ENCODE results near the gene TOE1. TPM values are rescaled to one million over a fixed set of nuclear protein-coding genes. Genes with fewer than 3 reads are reported as not detected.

Gene TOE1
- total and polyA plus RNA-seq, 9 of the 15 experiments (the other 6 are each of a cell fraction or from before 2014, with no cell fraction given): 32.1 to 85.7 (median 38.0) TPM

DNA sequence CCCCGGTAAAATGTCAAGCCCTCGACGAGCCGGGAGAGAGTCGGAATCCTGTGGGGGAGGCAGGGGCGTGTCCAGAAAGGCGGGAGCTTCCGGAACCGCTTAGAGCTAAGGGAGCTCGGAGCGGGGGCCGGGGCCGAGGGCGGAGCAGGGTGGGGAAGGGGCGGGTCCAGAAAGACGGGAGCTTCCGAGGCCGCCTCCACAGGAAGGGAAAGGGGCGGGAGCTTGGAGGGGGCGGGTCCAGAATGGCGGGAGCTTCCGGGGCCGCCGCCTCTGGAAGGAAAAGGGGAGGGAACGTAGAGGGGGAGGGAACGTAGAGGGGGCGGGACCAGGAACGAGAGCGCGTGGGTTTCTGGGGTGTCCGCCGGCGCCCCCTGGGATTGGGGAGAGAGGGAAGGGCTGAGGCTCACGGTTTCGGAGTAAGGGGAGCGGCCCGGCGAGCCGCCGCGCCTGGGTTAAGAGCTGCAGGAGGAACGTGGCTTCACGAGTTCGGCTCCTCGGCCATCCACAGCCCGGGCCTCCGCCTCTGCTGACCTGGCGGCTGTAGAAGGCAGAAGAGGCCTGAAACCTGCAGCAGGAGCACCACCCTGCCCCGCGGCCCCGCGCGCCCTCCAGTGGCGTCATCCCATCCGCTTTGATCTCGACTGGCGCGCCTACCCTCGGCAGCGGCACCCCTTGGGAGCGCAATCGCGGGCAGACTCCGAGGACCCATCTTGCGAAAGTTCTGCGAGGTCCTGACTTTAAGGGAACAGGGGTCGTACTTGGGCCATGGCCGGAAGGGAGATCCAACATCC is 36.3 kb upstream of the TOE1 start (continued):
- TF ChIP-seq MLX (CRISPR knock-in tag; conservative IDR thresholded peaks at IDR 0.05): peak; percentile 12 to 92; a peak in 2 of 4 replicates
- TF ChIP-seq ZNF395 (CRISPR knock-in tag; IDR thresholded peaks at IDR 0.05): peak; percentile 34
- TF ChIP-seq PHB (CRISPR knock-in tag; IDR thresholded peaks at IDR 0.05): peak; percentile 79; the same call in 1 of the 2 replicates
- peak; percentile 72 for TF ChIP-seq TAF7 (tag; IDR thresholded peaks at IDR 0.05)
- TF ChIP-seq NFIX (CRISPR knock-in tag; IDR thresholded peaks at IDR 0.05; ENCODE audit: low read depth): no peak
- no peak for TF ChIP-seq ZNF778 (CRISPR knock-in tag; IDR thresholded peaks at IDR 0.05)
- TF ChIP-seq, protein P1, sequence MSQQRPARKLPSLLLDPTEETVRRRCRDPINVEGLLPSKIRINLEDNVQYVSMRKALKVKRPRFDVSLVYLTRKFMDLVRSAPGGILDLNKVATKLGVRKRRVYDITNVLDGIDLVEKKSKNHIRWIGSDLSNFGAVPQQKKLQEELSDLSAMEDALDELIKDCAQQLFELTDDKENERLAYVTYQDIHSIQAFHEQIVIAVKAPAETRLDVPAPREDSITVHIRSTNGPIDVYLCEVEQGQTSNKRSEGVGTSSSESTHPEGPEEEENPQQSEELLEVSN (IDR thresholded peaks at IDR 0.05; ENCODE audit: borderline replicate concordance in 1 of 2, extremely low read depth in 1 of 2, insufficient read depth in 1 of 2, insufficient read length in 1 of 2, low read depth in 1 of 2, low read length in 1 of 2, poor library complexity in 1 of 2, severe bottlenecking in 1 of 2): peak; percentile 65 to 78
- TF ChIP-seq JUN (IDR thresholded peaks at IDR 0.05; ENCODE audit: borderline replicate concordance, low read depth, low read length): 0 out of 2 replicates have a peak, but pooled peaks have one; percentile 41
- no peak for TF ChIP-seq JUN (CRISPR knock-in tag; IDR thresholded peaks at IDR 0.05; ENCODE audit: borderline replicate concordance)
- no peak for TF ChIP-seq ZNF77 (CRISPR knock-in tag; IDR thresholded peaks at IDR 0.05)
- no peak for TF ChIP-seq ZNF584 (CRISPR knock-in tag; IDR thresholded peaks at IDR 0.05; ENCODE audit: low read depth)
- TF ChIP-seq BRD9 (IDR thresholded peaks at IDR 0.05; ENCODE audit: low read depth, partially characterized antibody): peak; percentile 86
- no peak for TF ChIP-seq DLX4 (CRISPR knock-in tag; IDR thresholded peaks at IDR 0.05)
- TF ChIP-seq, protein P2, sequence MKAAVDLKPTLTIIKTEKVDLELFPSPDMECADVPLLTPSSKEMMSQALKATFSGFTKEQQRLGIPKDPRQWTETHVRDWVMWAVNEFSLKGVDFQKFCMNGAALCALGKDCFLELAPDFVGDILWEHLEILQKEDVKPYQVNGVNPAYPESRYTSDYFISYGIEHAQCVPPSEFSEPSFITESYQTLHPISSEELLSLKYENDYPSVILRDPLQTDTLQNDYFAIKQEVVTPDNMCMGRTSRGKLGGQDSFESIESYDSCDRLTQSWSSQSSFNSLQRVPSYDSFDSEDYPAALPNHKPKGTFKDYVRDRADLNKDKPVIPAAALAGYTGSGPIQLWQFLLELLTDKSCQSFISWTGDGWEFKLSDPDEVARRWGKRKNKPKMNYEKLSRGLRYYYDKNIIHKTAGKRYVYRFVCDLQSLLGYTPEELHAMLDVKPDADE (conservative IDR thresholded peaks at IDR 0.05; ENCODE audit: control insufficient read depth, low read depth, low read length): peak; percentile 82
- peak; percentile 97 for TF ChIP-seq EP400 (IDR thresholded peaks at IDR 0.05)
- TF ChIP-seq, protein P3, sequence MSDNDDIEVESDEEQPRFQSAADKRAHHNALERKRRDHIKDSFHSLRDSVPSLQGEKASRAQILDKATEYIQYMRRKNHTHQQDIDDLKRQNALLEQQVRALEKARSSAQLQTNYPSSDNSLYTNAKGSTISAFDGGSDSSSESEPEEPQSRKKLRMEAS (CRISPR knock-in tag; IDR thresholded peaks at IDR 0.05): peak; percentile 79
- TF ChIP-seq FOSL1 (tag; conservative IDR thresholded peaks at IDR 0.05): no peak
- TF ChIP-seq MAZ (CRISPR knock-in tag; conservative IDR thresholded peaks at IDR 0.05 in 1 of 2, IDR thresholded peaks at IDR 0.05 in 1 of 2): peak; percentile 77 to 95
- TF ChIP-seq RBBP5 (IDR thresholded peaks at IDR 0.05; ENCODE audit: borderline replicate concordance, insufficient read depth, low read length, poor library complexity, severe bottlenecking): peak; percentile 83
- TF ChIP-seq SMAD1 (IDR thresholded peaks at IDR 0.05; ENCODE audit: low read depth, low read length, partially characterized antibody): no peak
- TF ChIP-seq BCOR (IDR thresholded peaks at IDR 0.05): peak; percentile 73

Measured in K562 (cell line).